Measurements from ENCODE around the gene ZBTB25.

- no peak for TF ChIP-seq CTCF (IDR thresholded peaks at IDR 0.05; ENCODE audit: low read length)
- TF ChIP-seq EZH2 (IDR thresholded peaks at IDR 0.05; ENCODE audit: borderline replicate concordance, low read length): no peak
Observed at GRCh38 chr14:64461221-64461620, 42.4 kb downstream of the ZBTB25 start.

Measured in OCI-LY1 (cell line).